HG02852 (cell line): ENCODE measurements around the gene ANK3.
"Not testable (repeated sequence)": the region's sequence is repeated elsewhere in the genome, so short reads cannot be mapped to it uniquely, and the experiment has no call there.

Source experiments
- ATAC-seq: cut with Tn5 transposase; IDR thresholded peaks from one replicate; pipeline ENCODE4 v1.9.1; 2021; ENCODE audit warnings: mild to moderate bottlenecking, moderate library complexity; ENCODE audit not compliant: unreplicated experiment

The ANK3 gene

GRCh38 chr10:60043561-60044241 is 346.0 kb downstream of the ANK3 start:
- no peak for ATAC-seq

GRCh38 chr10:60042914-60043313 is 346.8 kb downstream of the ANK3 start:
- ATAC-seq, result no peak

- no peak for ATAC-seq
Measured at GRCh38 chr10:60042262-60042661, 347.4 kb downstream of the ANK3 start.

GRCh38 chr10:60041489-60042133 is 348.1 kb downstream of the ANK3 start:
- no peak for ATAC-seq

DNA sequence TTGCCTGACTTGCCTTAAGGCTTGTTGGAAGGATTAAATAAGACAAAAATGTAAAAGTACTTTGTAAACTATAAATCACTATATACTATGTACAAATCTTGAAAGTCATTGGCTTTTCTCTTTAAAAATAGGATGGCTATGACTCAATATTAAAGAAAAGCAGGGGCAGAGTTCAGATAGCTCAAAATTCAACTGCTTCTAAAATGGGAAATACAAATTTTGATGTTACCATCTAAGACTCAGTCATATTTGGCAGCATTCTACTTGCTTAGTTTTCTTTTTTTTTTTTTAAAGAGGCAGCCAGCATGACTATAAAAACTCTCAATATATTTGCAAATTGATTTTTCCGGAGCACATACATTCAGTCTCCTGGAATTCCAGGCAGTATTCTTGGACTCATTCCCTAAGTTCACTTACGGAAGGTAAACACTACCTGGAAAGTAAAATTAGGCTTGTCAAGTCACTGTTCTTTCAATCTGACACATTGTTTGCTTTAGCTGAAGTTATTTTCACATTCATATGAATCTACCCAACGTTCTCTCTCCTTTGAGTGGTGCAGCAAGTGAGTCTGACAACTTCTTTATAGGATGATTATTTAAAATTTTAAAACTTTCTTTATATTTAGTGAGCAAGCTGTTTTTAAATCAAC is 349.5 kb downstream of the ANK3 start:
- ATAC-seq, result no peak

- ATAC-seq, result no peak
Measured at GRCh38 chr10:60035984-60036383, 353.7 kb downstream of the ANK3 start.

- ATAC-seq, result not testable (repeated sequence)
Measured at GRCh38 chr10:60035375-60035774, 354.3 kb downstream of the ANK3 start.

DNA sequence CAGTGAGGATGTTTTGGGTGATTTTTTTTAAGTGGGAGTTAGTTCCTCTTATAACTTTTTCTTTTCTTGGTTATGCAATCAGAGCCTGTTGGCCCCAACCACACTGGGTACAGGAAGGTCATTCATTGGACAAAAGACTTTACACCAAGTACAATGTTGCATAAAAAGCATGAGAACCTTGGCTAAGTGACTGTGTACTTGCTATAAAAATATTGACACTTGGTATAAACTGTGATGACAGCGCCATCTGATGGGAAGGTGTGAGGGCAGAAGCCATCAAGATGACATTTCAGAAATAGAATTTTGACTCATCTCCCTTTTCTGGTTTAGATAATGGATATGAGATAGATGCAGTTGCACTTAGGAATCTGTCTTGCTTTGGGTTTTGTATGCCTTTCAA is 357.0 kb downstream of the ANK3 start:
- no peak for ATAC-seq

DNA sequence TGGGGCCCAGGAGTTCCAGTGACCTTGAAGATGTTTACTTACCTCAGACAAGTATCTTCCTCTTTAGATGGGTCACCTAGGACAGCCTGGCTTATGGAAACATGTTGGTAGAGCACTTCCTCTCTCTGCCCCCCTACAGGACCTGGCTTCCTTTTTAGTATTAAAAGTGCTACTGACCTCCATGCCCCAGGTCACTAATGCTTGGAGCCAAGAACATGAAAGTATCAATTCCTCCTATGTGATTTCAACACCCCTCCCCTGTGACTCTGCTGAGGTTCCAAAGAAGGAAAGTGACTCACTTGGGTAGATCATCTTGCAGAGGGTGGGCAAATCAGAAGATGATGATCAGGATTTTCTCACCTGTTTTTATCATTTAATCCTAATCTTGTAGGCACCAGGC is 358.0 kb downstream of the ANK3 start:
- peak; percentile 48 for ATAC-seq

- ATAC-seq, result no peak
Measured at GRCh38 chr10:60031183-60031582, 358.5 kb downstream of the ANK3 start.

DNA sequence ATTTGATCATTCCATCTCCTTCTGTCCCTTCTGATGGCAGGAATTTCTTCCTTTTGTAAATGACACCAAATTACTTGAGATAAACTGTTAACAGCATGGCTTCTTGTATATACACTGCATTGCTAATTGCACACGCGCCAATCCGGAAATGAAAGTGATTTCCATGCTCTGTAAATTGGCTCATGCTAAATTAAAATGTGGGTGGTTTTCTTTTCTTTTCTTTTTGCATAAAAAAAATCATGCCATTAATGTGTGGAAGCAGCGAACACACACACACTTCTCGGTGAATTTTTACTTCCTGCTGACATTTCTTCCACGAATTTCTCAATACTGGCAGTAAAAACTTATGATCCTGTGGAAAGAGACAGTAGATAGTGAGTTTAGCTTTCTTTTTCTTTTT is 360.2 kb downstream of the ANK3 start:
- ATAC-seq, result no peak

GRCh38 chr10:60028081-60028480 is 361.6 kb downstream of the ANK3 start:
- ATAC-seq, result no peak

GRCh38 chr10:60025279-60025678 is 364.4 kb downstream of the ANK3 start:
- ATAC-seq, result no peak

DNA sequence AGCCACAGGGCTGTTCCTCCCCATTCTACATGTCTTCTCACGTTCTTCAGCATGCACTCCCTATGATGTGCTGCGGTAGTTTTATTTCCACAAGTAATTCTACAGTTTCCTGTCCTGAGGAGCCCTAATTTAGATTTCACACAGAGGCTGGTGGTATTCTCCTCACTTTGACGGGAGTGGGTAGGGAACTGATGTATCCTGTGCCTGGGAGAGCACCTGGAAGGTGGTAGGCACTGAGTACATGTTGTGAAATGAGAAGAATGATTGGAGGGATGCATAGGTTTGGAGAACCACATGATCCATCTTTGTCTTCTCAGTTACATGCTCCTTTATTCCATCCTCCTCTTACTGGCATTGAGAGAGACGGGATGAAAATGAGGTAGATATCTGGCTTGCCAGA is 365.2 kb downstream of the ANK3 start:
- no peak for ATAC-seq

GRCh38 chr10:60023155-60023877 is 366.4 kb downstream of the ANK3 start:
- ATAC-seq, result no peak

- ATAC-seq, result no peak
Measured at GRCh38 chr10:60021361-60021760, 368.3 kb downstream of the ANK3 start.

- no peak for ATAC-seq
Measured at GRCh38 chr10:60016794-60017193, 372.9 kb downstream of the ANK3 start.

DNA sequence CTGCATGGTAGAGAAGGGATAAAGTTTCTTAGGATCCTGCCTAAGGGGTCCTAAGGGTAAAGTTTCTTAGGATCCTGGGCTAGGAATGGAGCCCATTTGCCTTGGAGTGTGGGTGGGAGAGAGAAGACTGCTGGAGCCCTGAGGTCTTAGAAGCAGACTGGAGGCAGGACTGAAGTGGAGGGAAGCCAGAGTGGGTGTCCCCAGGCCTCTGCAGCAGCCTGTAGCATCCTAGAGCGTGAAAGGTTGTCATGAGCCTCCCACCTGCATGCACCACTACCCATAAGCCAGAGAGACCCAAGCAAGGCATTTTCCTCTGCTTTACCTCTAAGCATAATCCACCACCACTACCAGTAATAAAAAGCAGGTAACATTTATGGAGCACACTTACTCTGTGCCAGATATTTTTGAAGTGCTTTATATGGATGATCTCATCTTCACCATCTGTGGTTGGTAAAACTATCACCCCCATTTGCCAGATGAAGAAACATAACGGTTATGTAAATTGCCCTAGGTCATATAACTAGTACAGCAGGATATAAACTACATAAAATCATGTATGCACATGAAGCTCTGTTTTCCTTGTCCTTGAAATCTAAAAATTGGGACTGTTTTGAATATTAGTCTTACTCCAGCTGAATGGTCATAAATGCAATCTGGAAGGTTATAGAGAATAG is 379.8 kb downstream of the ANK3 start:
- no peak for ATAC-seq

GRCh38 chr10:60009276-60009675 is 380.4 kb downstream of the ANK3 start:
- ATAC-seq, result no peak

GRCh38 chr10:60008816-60009215 is 380.9 kb downstream of the ANK3 start:
- no peak for ATAC-seq

DNA sequence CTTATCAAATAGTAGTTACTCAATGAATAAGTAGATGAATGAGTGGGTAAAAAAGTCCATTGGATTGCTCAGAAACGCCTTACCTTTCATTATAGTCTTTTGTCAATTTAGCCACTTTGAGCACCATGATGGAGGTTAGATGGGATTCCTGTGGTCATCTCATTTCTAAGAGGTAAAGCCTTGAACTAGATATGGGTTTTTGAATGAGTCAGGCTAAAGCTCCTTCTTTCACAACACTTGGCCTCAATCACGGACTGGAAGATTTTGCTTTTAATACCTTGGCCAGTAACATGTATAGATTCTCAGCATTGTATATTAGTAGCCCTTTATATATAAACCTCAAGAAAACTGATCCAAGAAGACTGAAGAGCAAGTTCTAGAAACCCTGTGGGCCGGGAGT is 383.6 kb downstream of the ANK3 start:
- no peak for ATAC-seq
